Measurements from ENCODE around the gene INHBA. TPM values are rescaled to one million over a fixed set of nuclear protein-coding genes. Genes with fewer than 3 reads are reported as not detected.

The INHBA gene
- total and polyA plus RNA-seq, 2 experiments from 2014 or later = 5.5 to 8.8 TPM

GRCh38 chr7:41720046-41720445 lies 17.2 kb upstream of the INHBA start:
- in situ Hi-C loops (cut with MboI) = loop anchor here (25.0 kb wide), 2 partner anchors 908 to 1483 kb away; no protein-coding TSS in a partner anchor

GRCh38 chr7:41716691-41717090 lies 13.8 kb upstream of the INHBA start:
- TF ChIP-seq EZH2phosphoT487 (IDR thresholded peaks at IDR 0.05; ENCODE audit: insufficient read depth, low read depth) (no peak), EZH2 (IDR thresholded peaks at IDR 0.05; ENCODE audit: insufficient read depth, poor library complexity, severe bottlenecking) (no peak)
- Histone ChIP-seq H4K20me1 (ENCODE audit: insufficient read depth) (no peaks in the 10 kb centered on the region), H3F3A (ENCODE audit: insufficient read depth) (peaks cover under 1% of the 10 kb centered on the region; the same call in 1 of the 2 replicates), H3K9ac (no peak overlapping the region), H3K9me3 (ENCODE audit: low read depth) (no peaks in the 10 kb centered on the region), H3K27ac (no peak overlapping the region), H2AFZ (peak overlapping the region; percentile 9; the same call in 1 of the 2 replicates), H3K79me2 (ENCODE audit: insufficient read depth) (no peaks in the 10 kb centered on the region), H3K36me3 (ENCODE audit: low read depth) (no peaks in the 10 kb centered on the region), H3K4me3 (no peak overlapping the region), H3K4me2 (ENCODE audit: unreplicated experiment) (no peak overlapping the region), H3K27me3 (replicated peaks; ENCODE audit: insufficient read depth) (no peaks in the 10 kb centered on the region), H3K9me2 (ENCODE audit: insufficient read depth) (no peaks in the 10 kb centered on the region), H3K4me1 (ENCODE audit: insufficient read depth) (0 out of 2 replicates have a peak, but pooled peaks cover 7% of the 10 kb centered on the region)
- 23 to 29% methylated on average over 11 of the region's 11 CpGs for WGBS, 2 experiments (ENCODE audit: low coverage in 1 of 2, low lambda C conversion rate in 2 of 2, missing lambda C conversion rate in 2 of 2)
- in situ Hi-C loops (cut with MboI) = loop anchor here (25.0 kb wide), 2 partner anchors 904 to 1479 kb away; no protein-coding TSS in a partner anchor
- DNase-seq = peak; percentile 58

More at GRCh38 chr7:41720046-41720445, 17.2 kb upstream of the INHBA start:
- H4K20me1 ChIP-seq (ENCODE audit: insufficient read depth) = no peaks in the 10 kb centered on the region
- H3K4me1 ChIP-seq (ENCODE audit: insufficient read depth) = 0 out of 2 replicates have a peak, but pooled peaks cover 7% of the 10 kb centered on the region
- H3K27me3 ChIP-seq (replicated peaks; ENCODE audit: insufficient read depth) = no peaks in the 10 kb centered on the region
- H3K4me2 ChIP-seq (ENCODE audit: unreplicated experiment) = no peak overlapping the region
- WGBS, 2 experiments (ENCODE audit: low coverage in 1 of 2, low lambda C conversion rate in 2 of 2, missing lambda C conversion rate in 2 of 2) = 94 to 96% methylated on average over 4 of the region's 4 CpGs
- DNase-seq = no peak
- H3K9me2 ChIP-seq (ENCODE audit: insufficient read depth) = no peaks in the 10 kb centered on the region
- no peaks in the 10 kb centered on the region for H3K79me2 ChIP-seq (ENCODE audit: insufficient read depth)
- no peak overlapping the region for H3K27ac ChIP-seq
- H3F3A ChIP-seq (ENCODE audit: insufficient read depth) = no peaks in the 10 kb centered on the region
- no peaks in the 10 kb centered on the region for H3K36me3 ChIP-seq (ENCODE audit: low read depth)
- H3K9ac ChIP-seq = no peak overlapping the region
- TF ChIP-seq EZH2 (IDR thresholded peaks at IDR 0.05; ENCODE audit: insufficient read depth, poor library complexity, severe bottlenecking) (no peak), EZH2phosphoT487 (IDR thresholded peaks at IDR 0.05; ENCODE audit: insufficient read depth, low read depth) (no peak)
- no peak overlapping the region for H3K4me3 ChIP-seq
- no peak overlapping the region for H2AFZ ChIP-seq
- no peaks in the 10 kb centered on the region for H3K9me3 ChIP-seq (ENCODE audit: low read depth)

- Histone ChIP-seq H2AFZ (no peak overlapping the region), H3K4me3 (no peak overlapping the region), H3K9me3 (ENCODE audit: low read depth) (no peaks in the 10 kb centered on the region), H3K27me3 (replicated peaks; ENCODE audit: insufficient read depth) (no peaks in the 10 kb centered on the region), H3K27ac (no peak overlapping the region), H3K79me2 (ENCODE audit: insufficient read depth) (no peaks in the 10 kb centered on the region), H4K20me1 (ENCODE audit: insufficient read depth) (no peaks in the 10 kb centered on the region), H3K36me3 (ENCODE audit: low read depth) (no peaks in the 10 kb centered on the region), H3K9ac (no peak overlapping the region), H3K4me2 (ENCODE audit: unreplicated experiment) (no peak overlapping the region), H3F3A (ENCODE audit: insufficient read depth) (peaks cover 16% of the 10 kb centered on the region), H3K9me2 (ENCODE audit: insufficient read depth) (no peaks in the 10 kb centered on the region), H3K4me1 (ENCODE audit: insufficient read depth) (0 out of 2 replicates have a peak, but pooled peaks cover 7% of the 10 kb centered on the region)
- DNase-seq = no peak
- WGBS, 2 experiments (ENCODE audit: low coverage in 1 of 2, low lambda C conversion rate in 2 of 2, missing lambda C conversion rate in 2 of 2) = 88 to 91% methylated on average over 8 of the region's 8 CpGs
- TF ChIP-seq EZH2 (IDR thresholded peaks at IDR 0.05; ENCODE audit: insufficient read depth, poor library complexity, severe bottlenecking) (no peak), EZH2phosphoT487 (IDR thresholded peaks at IDR 0.05; ENCODE audit: insufficient read depth, low read depth) (no peak)
- in situ Hi-C loops (cut with MboI) = loop anchor here (25.0 kb wide), 2 partner anchors 903 to 1478 kb away; no protein-coding TSS in a partner anchor
Observed at GRCh38 chr7:41715000-41715399, 12.1 kb upstream of the INHBA start.

- no peaks in the 10 kb centered on the region for H3K9me3 ChIP-seq (ENCODE audit: low read depth)
- no peaks in the 10 kb centered on the region for H3K9me2 ChIP-seq (ENCODE audit: insufficient read depth)
- TF ChIP-seq EZH2 (IDR thresholded peaks at IDR 0.05; ENCODE audit: insufficient read depth, poor library complexity, severe bottlenecking) = no peak
- no peak for TF ChIP-seq EZH2phosphoT487 (IDR thresholded peaks at IDR 0.05; ENCODE audit: insufficient read depth, low read depth)
- no peak overlapping the region for H3K9ac ChIP-seq
- H3K27ac ChIP-seq = no peak overlapping the region
- no peak overlapping the region for H3K4me2 ChIP-seq (ENCODE audit: unreplicated experiment)
- 62 to 65% methylated on average over 10 of the region's 10 CpGs for WGBS, 2 experiments (ENCODE audit: low coverage in 1 of 2, low lambda C conversion rate in 2 of 2, missing lambda C conversion rate in 2 of 2)
- in situ Hi-C loops (cut with MboI) = loop anchor here (25.0 kb wide), 2 partner anchors 899 to 1474 kb away; no protein-coding TSS in a partner anchor
- H2AFZ ChIP-seq = no peak overlapping the region
- H3K79me2 ChIP-seq (ENCODE audit: insufficient read depth) = no peaks in the 10 kb centered on the region
- no peaks in the 10 kb centered on the region for H4K20me1 ChIP-seq (ENCODE audit: insufficient read depth)
- no peak overlapping the region for H3K4me3 ChIP-seq
- DNase-seq = peak; percentile 49
- peaks cover 34% of the 10 kb centered on the region for H3F3A ChIP-seq (ENCODE audit: insufficient read depth)
- H3K36me3 ChIP-seq (ENCODE audit: low read depth) = no peaks in the 10 kb centered on the region
- peaks cover 14% of the 10 kb centered on the region for H3K4me1 ChIP-seq (ENCODE audit: insufficient read depth)
- no peaks in the 10 kb centered on the region for H3K27me3 ChIP-seq (replicated peaks; ENCODE audit: insufficient read depth)
Observed at GRCh38 chr7:41711283-41712064, 8.6 kb upstream of the INHBA start.

Measured in GM23248 (cell line).